ENCODE results near the gene RRBP1. TPM values are rescaled to one million over a fixed set of nuclear protein-coding genes. Genes with fewer than 3 reads are reported as not detected.
"Not testable (repeated sequence)": the region's sequence is repeated elsewhere in the genome, so short reads cannot be mapped to it uniquely, and the experiment has no call there.

RRBP1 gene
- total and polyA plus RNA-seq, 3 donors from 2014 or later = 93.8 to 146 (median 144) TPM

- no peak for DNase-seq
These were observed 20.8 kb downstream of the RRBP1 start for GRCh38 chr20:17661121-17661744.

GRCh38 chr20:17660667-17661066 lies 21.4 kb downstream of the RRBP1 start:
- H3K27me3 ChIP-seq = no peaks in the 10 kb centered on the region
- no peaks in the 10 kb centered on the region for H3K4me1 ChIP-seq
- H3K9me3 ChIP-seq = no peaks in the 10 kb centered on the region
- intact Hi-C loops (cut with DNase I; ENCODE audit: low total_unique reads) = no loop called here
- TF ChIP-seq POLR2A (IDR thresholded peaks at IDR 0.05) = no peak
- WGBS, 2 donors = 69 to 75% methylated on average over 6 of the region's 6 CpGs
- H3K27ac ChIP-seq = no peak overlapping the region
- no peaks in the 10 kb centered on the region for H3K36me3 ChIP-seq (ENCODE audit: low read depth, missing control alignments)
- H3K4me3 ChIP-seq = no peak overlapping the region
- DNase-seq = no peak

More at GRCh38 chr20:17661121-17661744, 20.8 kb downstream of the RRBP1 start:
- no peaks in the 10 kb centered on the region for H3K36me3 ChIP-seq (ENCODE audit: low read depth, missing control alignments)
- no peaks in the 10 kb centered on the region for H3K27me3 ChIP-seq
- H3K4me1 ChIP-seq = no peaks in the 10 kb centered on the region
- no peaks in the 10 kb centered on the region for H3K9me3 ChIP-seq
- H3K4me3 ChIP-seq = no peak overlapping the region
- H3K27ac ChIP-seq = no peak overlapping the region
- intact Hi-C loops (cut with DNase I; ENCODE audit: low total_unique reads) = no loop called here
- WGBS, 2 donors = 70 to 73% methylated on average over 5 of the region's 5 CpGs
- TF ChIP-seq CTCF (IDR thresholded peaks at IDR 0.05) (no peak), POLR2A (IDR thresholded peaks at IDR 0.05) (no peak)

- no peaks in the 10 kb centered on the region for H3K27me3 ChIP-seq
- TF ChIP-seq CTCF (IDR thresholded peaks at IDR 0.05) (no peak), POLR2A (IDR thresholded peaks at IDR 0.05) (no peak)
- no peak for DNase-seq
- H3K9me3 ChIP-seq = no peaks in the 10 kb centered on the region
- intact Hi-C loops (cut with DNase I; ENCODE audit: low total_unique reads) = no loop called here
- WGBS, 2 donors = 97 to 98% methylated on average over 5 of the region's 5 CpGs
- no peaks in the 10 kb centered on the region for H3K36me3 ChIP-seq (ENCODE audit: low read depth, missing control alignments)
- no peak overlapping the region for H3K4me3 ChIP-seq
- no peaks in the 10 kb centered on the region for H3K4me1 ChIP-seq
- H3K27ac ChIP-seq = no peak overlapping the region
These were observed 22.2 kb downstream of the RRBP1 start for GRCh38 chr20:17659801-17660200.

GRCh38 chr20:17659344-17659743 lies 22.7 kb downstream of the RRBP1 start:
- H3K4me3 ChIP-seq; H3K9me3 ChIP-seq; H3K27me3 ChIP-seq; H3K36me3 ChIP-seq (ENCODE audit: low read depth, missing control alignments); DNase-seq; H3K27ac ChIP-seq; H3K4me1 ChIP-seq; intact Hi-C loops (cut with DNase I; ENCODE audit: low total_unique reads): not testable (repeated sequence)
- WGBS, 2 donors = 93% methylated on average over 7 of the region's 7 CpGs

- no peak for DNase-seq
- Histone ChIP-seq H3K4me1 (no peaks in the 10 kb centered on the region), H3K27ac (no peak overlapping the region), H3K9me3 (no peaks in the 10 kb centered on the region), H3K36me3 (ENCODE audit: low read depth, missing control alignments) (no peaks in the 10 kb centered on the region), H3K4me3 (no peak overlapping the region), H3K27me3 (no peaks in the 10 kb centered on the region)
- TF ChIP-seq CTCF (IDR thresholded peaks at IDR 0.05) (no peak), POLR2A (IDR thresholded peaks at IDR 0.05) (no peak)
- intact Hi-C loops (cut with DNase I; ENCODE audit: low total_unique reads) = no loop called here
- 93 to 94% methylated on average over 2 of the region's 2 CpGs for WGBS, 2 donors
These were observed 23.4 kb downstream of the RRBP1 start for GRCh38 chr20:17658648-17658993.
